Naive thymus-derived CD8-positive, alpha-beta T cell (primary cell): ENCODE measurements around the gene TULP4. TPM values are rescaled to one million over a fixed set of nuclear protein-coding genes. Genes with fewer than 3 reads are reported as not detected.
"Not testable (repeated sequence)": the region's sequence is repeated elsewhere in the genome, so short reads cannot be mapped to it uniquely, and the experiment has no call there.

ENCODE experiments used
- ATAC-seq, 2 donors: fragments of 150-1000 bp; cut with Tn5 transposase in 1 of 2; sonication (Bioruptor Pico), chemical (Tn5 transposase) in 1 of 2; 1 replicate in 1 of 2; 2 replicates in 1 of 2; pipeline ENCODE4 v1.10.0; 2021; ENCODE audit warnings: mild to moderate bottlenecking in 2 of 2, moderate library complexity in 2 of 2
- POLR2A ChIA-PET: fragments of 350-600 bp; sonication (Branson Sonifier 250); formaldehyde crosslinking; loops from one replicate; lab custom pipeline; 2021; ENCODE audit warnings: antibody characterized with exemption; lab: Charles Lee
- DNase-seq, 10 donors: peaks; one replicate each; pipeline versions ENCODE4 v3.0.0 to v3.0.0-alpha.2; 2020 to 2022
- H3K27ac Mint-ChIP-seq, 10 donors: one replicate each; pipeline ENCODE4 v1.8.0; 2020 to 2022; ENCODE audit warnings: mild to moderate bottlenecking in 10 of 10, mixed read lengths in 10 of 10, moderate library complexity in 4 of 10, inconsistent platforms in 1 of 10
- H3K27me3 Mint-ChIP-seq, 5 donors: one replicate each; pipeline ENCODE4 v1.8.0; 2021 to 2022; ENCODE audit warnings: mixed read lengths in 5 of 5
- H3K36me3 Mint-ChIP-seq, 3 donors: one replicate each; pipeline ENCODE4 v1.8.0; 2020 to 2022; ENCODE audit warnings: mixed read lengths in 3 of 3, mild to moderate bottlenecking in 2 of 3, inconsistent platforms in 1 of 3
- H3K4me1 Mint-ChIP-seq, 4 donors: one replicate each; pipeline ENCODE4 v1.8.0; 2021 to 2022; ENCODE audit warnings: mixed read lengths in 4 of 4
- H3K4me3 Mint-ChIP-seq, 10 donors: one replicate each; pipeline ENCODE4 v1.8.0; 2020 to 2022; ENCODE audit warnings: mild to moderate bottlenecking in 10 of 10, mixed read lengths in 10 of 10, moderate library complexity in 6 of 10, inconsistent platforms in 1 of 10
- H3K9me3 Mint-ChIP-seq, 9 donors: one replicate each; pipeline ENCODE4 v1.8.0; 2020 to 2022; ENCODE audit warnings: mixed read lengths in 9 of 9, mild to moderate bottlenecking in 3 of 9, inconsistent platforms in 1 of 9, moderate library complexity in 1 of 9
- polyA plus RNA-seq, 3 donors: library from polyadenylated mRNA; unstranded; fragments of 300-500 nt; fragmentation: Illumina TruSeq; gene quantifications; one replicate each; pipeline ENCODE4 v1.2.3, GENCODE V29; 2021
- total RNA-seq, 8 experiments: library from RNA in 2 of 8; stranded (reverse) in 2 of 8; gene quantifications; one replicate each; pipeline ENCODE4 v1.2.3 and lab custom pipeline; 2021 to 2026

The TULP4 gene
- total and polyA plus RNA-seq, 5 experiments from 2014 or later: 18.9 to 59.5 (median 25.8) TPM

DNA sequence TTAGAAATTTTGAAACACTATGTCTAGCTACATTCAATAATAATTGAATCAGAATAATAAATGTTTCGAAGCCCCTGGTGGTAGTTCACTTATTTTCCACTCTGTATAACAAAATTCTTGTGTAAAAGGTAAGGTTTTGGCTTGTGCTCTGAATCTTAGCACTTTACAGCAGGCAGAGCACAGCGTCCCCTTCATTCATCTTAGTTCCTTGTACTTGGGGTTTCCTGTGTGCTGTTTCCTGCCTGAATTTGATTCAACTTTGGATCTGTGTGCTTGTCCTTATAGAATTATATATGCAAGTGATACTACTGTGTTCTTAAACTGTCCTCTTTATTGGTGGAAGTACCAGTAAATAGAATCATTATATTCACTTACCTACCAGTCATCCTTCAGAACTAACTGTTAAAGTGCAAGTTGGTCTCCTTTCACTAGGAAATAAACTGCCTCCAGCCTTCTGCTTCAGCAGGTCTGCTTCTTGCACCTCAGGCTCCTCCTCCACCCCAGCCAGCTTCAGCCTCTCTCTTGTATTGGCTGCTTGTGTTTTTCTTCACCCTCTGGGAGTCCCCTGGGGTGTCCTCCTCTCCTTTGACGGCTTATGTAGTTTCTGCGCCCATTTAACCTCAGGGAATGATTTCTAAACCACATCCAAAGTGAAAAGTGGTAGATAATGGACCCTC is 28.8 kb upstream of the TULP4 start:
- Mint-ChIP-seq H3K27me3 (no peaks in the 10 kb centered on the region), H3K27ac (peak overlapping the region in 9 of 10 donors; percentile 11 to 79 (median 56)), H3K9me3 (no peaks in the 10 kb centered on the region), H3K36me3 (no peaks in the 10 kb centered on the region), H3K4me3 (peak overlapping the region in 4 of 10 donors; percentile 12 to 51 (median 30)), H3K4me1 (peaks cover 21 to 42% (median 38%) of the 10 kb centered on the region in 4 donors)
- DNase-seq: peak in 3 of 10 donors; percentile 9 to 24 (median 22)
- POLR2A ChIA-PET: no interaction called here
- ATAC-seq: peak; percentile 57 to 88

- peak overlapping the region in 2 of 10 donors; percentile 25 to 51 for H3K4me3 Mint-ChIP-seq
- DNase-seq (no peak), ATAC-seq (peak in 1 of 2 donors; percentile 29)
- no peaks in the 10 kb centered on the region for H3K36me3 Mint-ChIP-seq
- peak overlapping the region in 8 of 10 donors; percentile 32 to 82 (median 75) for H3K27ac Mint-ChIP-seq
- POLR2A ChIA-PET: no interaction called here
- peaks cover 21 to 42% (median 38%) of the 10 kb centered on the region in 4 donors for H3K4me1 Mint-ChIP-seq
- H3K9me3 Mint-ChIP-seq: no peaks in the 10 kb centered on the region
- H3K27me3 Mint-ChIP-seq: no peaks in the 10 kb centered on the region
These were observed 28.0 kb upstream of the TULP4 start for GRCh38 chr6:158284007-158284875.

- H3K27me3 Mint-ChIP-seq: no peaks in the 10 kb centered on the region
- POLR2A ChIA-PET: no interaction called here
- peak overlapping the region in 4 of 10 donors; percentile 5 to 73 (median 47) for H3K27ac Mint-ChIP-seq
- H3K9me3 Mint-ChIP-seq: no peaks in the 10 kb centered on the region
- no peak overlapping the region for H3K4me3 Mint-ChIP-seq
- ATAC-seq (no peak), DNase-seq (no peak)
- H3K4me1 Mint-ChIP-seq: peaks cover 19 to 50% (median 43%) of the 10 kb centered on the region in 4 donors
- H3K36me3 Mint-ChIP-seq: no peaks in the 10 kb centered on the region
These were observed 27.2 kb upstream of the TULP4 start for GRCh38 chr6:158284876-158285655.

GRCh38 chr6:158285656-158286021 is 26.6 kb upstream of the TULP4 start:
- ATAC-seq: no peak
- no peaks in the 10 kb centered on the region for H3K36me3 Mint-ChIP-seq
- no peak for DNase-seq
- H3K9me3 Mint-ChIP-seq: no peaks in the 10 kb centered on the region
- H3K4me3 Mint-ChIP-seq: no peak overlapping the region
- no peaks in the 10 kb centered on the region for H3K27me3 Mint-ChIP-seq
- POLR2A ChIA-PET: no interaction called here
- H3K27ac Mint-ChIP-seq: peak overlapping the region in 4 of 10 donors; percentile 17 to 73 (median 37)
- H3K4me1 Mint-ChIP-seq: peaks cover 21 to 56% (median 49%) of the 10 kb centered on the region in 4 donors

- H3K4me1 Mint-ChIP-seq: peaks cover 26 to 64% (median 56%) of the 10 kb centered on the region in 4 donors
- H3K36me3 Mint-ChIP-seq: no peaks in the 10 kb centered on the region
- no peaks in the 10 kb centered on the region for H3K9me3 Mint-ChIP-seq
- peak overlapping the region in 1 of 10 donors; percentile 6 for H3K27ac Mint-ChIP-seq
- POLR2A ChIA-PET: no interaction called here
- DNase-seq: no peak
- no peak for ATAC-seq
- no peak overlapping the region for H3K4me3 Mint-ChIP-seq
- no peaks in the 10 kb centered on the region for H3K27me3 Mint-ChIP-seq
These were observed 25.9 kb upstream of the TULP4 start for GRCh38 chr6:158286413-158286812.

- Mint-ChIP-seq H3K9me3 (no peaks in the 10 kb centered on the region), H3K4me3 (no peak overlapping the region), H3K4me1 (peaks cover 28 to 68% (median 61%) of the 10 kb centered on the region in 4 donors), H3K27me3 (no peaks in the 10 kb centered on the region), H3K36me3 (no peaks in the 10 kb centered on the region), H3K27ac (peak overlapping the region in 1 of 10 donors; percentile 6)
- POLR2A ChIA-PET: no interaction called here
- DNase-seq (no peak), ATAC-seq (no peak)
These were observed 25.2 kb upstream of the TULP4 start for GRCh38 chr6:158287047-158287446.

DNA sequence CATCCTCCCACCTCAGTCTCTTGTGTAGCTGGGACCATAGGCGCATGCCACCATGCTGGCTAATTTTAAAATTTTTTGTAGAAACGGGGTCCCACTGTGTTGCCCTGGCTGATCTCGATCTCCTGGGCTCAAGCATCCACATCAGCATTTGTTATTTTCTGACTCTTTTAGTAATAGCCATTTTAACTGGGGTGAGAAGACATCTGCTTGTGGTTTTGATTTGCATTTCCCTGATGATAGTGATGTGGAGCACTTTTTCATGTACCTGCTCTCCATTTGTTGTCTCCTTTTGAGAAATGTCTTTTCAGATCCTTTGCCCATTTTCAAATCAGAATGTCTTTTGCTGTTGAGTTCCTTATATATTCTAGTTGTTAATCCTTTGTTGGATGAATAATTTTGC is 22.2 kb upstream of the TULP4 start:
- DNase-seq: peak in 2 of 10 donors; percentile 9 to 18
- H3K27ac Mint-ChIP-seq: peak overlapping the region; percentile 81 to 94 (median 89)
- H3K9me3 Mint-ChIP-seq: peaks cover 0 to 2% (median 0%) of the 10 kb centered on the region in 9 donors
- peaks cover 0 to 9% (median 6%) of the 10 kb centered on the region in 3 donors for H3K36me3 Mint-ChIP-seq
- POLR2A ChIA-PET: interaction anchor here (1.4 kb wide), 2 partner anchors 8 to 57 kb away, joined by 3 to 4 read pairs; no protein-coding TSS in a partner anchor
- H3K4me3 Mint-ChIP-seq: peak overlapping the region; percentile 75 to 87 (median 79)
- H3K27me3 Mint-ChIP-seq: no peaks in the 10 kb centered on the region
- ATAC-seq: peak; percentile 51 to 54
- peaks cover 20 to 66% (median 47%) of the 10 kb centered on the region in 4 donors for H3K4me1 Mint-ChIP-seq

DNA sequence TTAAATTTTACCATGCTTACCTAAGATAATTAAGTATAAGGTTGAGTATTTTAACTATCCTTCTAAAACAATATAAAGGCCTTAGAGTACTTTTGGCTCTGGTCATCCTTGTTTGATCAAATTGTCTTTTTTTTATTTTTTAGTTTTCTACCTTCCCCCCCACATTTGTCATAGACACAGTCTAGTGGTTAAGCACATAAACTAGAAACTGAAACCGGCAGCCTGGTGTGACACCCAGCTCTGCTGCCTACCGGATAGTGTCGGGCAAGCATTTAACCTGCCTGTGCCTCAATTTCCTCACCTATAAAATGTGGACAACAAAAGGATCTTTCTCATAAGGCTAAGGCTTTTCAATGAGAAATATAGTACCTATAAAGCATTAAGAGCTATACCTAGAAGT is 21.6 kb upstream of the TULP4 start:
- DNase-seq: peak in 8 of 10 donors; percentile 13 to 72 (median 54)
- ATAC-seq: peak; percentile 96 to 99
- Mint-ChIP-seq H3K9me3 (peaks cover 0 to 3% (median 0%) of the 10 kb centered on the region in 9 donors), H3K36me3 (peaks cover 0 to 13% (median 8%) of the 10 kb centered on the region in 3 donors), H3K4me1 (peaks cover 19 to 63% (median 42%) of the 10 kb centered on the region in 4 donors), H3K27me3 (no peaks in the 10 kb centered on the region), H3K4me3 (peak overlapping the region; percentile 75 to 87 (median 79)), H3K27ac (peak overlapping the region; percentile 81 to 94 (median 89))
- POLR2A ChIA-PET: interaction anchor here (1.4 kb wide), 2 partner anchors 9 to 58 kb away, joined by 3 to 4 read pairs; no protein-coding TSS in a partner anchor

DNA sequence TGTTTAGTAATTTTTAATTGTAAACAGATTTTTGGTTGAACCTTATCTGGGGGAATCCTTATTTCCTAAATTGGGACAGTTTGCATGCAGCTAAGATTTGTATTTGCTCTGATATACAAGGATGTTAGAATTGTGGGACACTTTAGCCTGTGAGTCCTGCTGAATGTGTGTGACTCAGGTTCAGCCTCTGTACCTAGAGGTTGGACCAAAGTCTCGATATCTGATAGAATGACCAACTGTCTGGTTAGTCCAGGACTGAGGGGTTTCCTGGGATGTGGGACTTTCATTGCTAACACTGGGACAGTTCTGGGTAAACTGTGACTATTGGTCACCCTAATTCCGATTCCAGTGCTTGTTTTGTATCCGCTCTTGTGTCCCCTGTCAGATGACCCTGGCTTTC is 20.2 kb upstream of the TULP4 start:
- ATAC-seq (no peak), DNase-seq (no peak)
- peaks cover 23 to 54% (median 32%) of the 10 kb centered on the region in 4 donors for H3K4me1 Mint-ChIP-seq
- peak overlapping the region in 3 of 10 donors; percentile 10 to 84 (median 35) for H3K4me3 Mint-ChIP-seq
- H3K27ac Mint-ChIP-seq: peak overlapping the region in 7 of 10 donors; percentile 9 to 94 (median 88)
- H3K9me3 Mint-ChIP-seq: peaks cover 4 to 14% (median 10%) of the 10 kb centered on the region in 9 donors
- POLR2A ChIA-PET: no interaction called here
- H3K36me3 Mint-ChIP-seq: peaks cover 10 to 25% (median 15%) of the 10 kb centered on the region in 3 donors
- no peaks in the 10 kb centered on the region for H3K27me3 Mint-ChIP-seq

GRCh38 chr6:158293122-158293521 is 19.1 kb upstream of the TULP4 start:
- DNase-seq (no peak), ATAC-seq (no peak)
- Mint-ChIP-seq H3K27ac (peak overlapping the region in 2 of 10 donors; percentile 5 to 63), H3K27me3 (no peaks in the 10 kb centered on the region), H3K9me3 (peaks cover 4 to 25% (median 13%) of the 10 kb centered on the region in 9 donors), H3K36me3 (peaks cover 10 to 36% (median 15%) of the 10 kb centered on the region in 3 donors), H3K4me3 (peak overlapping the region in 1 of 10 donors; percentile 45), H3K4me1 (peaks cover 21 to 54% (median 31%) of the 10 kb centered on the region in 4 donors)
- POLR2A ChIA-PET: no interaction called here

- peaks cover 15 to 45% (median 31%) of the 10 kb centered on the region in 3 donors for H3K36me3 Mint-ChIP-seq
- DNase-seq, POLR2A ChIA-PET, H3K27me3 Mint-ChIP-seq, ATAC-seq: not testable (repeated sequence)
- H3K27ac Mint-ChIP-seq: peak overlapping the region in 1 of 10 donors; percentile 67
- peaks cover 13 to 34% (median 16%) of the 10 kb centered on the region in 4 donors for H3K4me1 Mint-ChIP-seq
- H3K4me3 Mint-ChIP-seq: peak overlapping the region in 1 of 10 donors; percentile 10
- H3K9me3 Mint-ChIP-seq: peaks cover 4 to 30% (median 16%) of the 10 kb centered on the region in 9 donors
These were observed 16.1 kb upstream of the TULP4 start for GRCh38 chr6:158295976-158296853.
